HG03520 (cell line): ENCODE data around the gene HTRA1.

Experiments used
- ATAC-seq: cut with Tn5 transposase; IDR thresholded peaks from one replicate; pipeline ENCODE4 v1.9.1; 2021; ENCODE audit warnings: mild to moderate bottlenecking, moderate library complexity; ENCODE audit not compliant: unreplicated experiment

Gene HTRA1

GRCh38 chr10:122514045-122514840 lies 52.9 kb downstream of the HTRA1 start:
- no peak for ATAC-seq

- no peak for ATAC-seq
Measured at GRCh38 chr10:122515022-122515424, 53.7 kb downstream of the HTRA1 start.

- peak; percentile 75 for ATAC-seq
Measured at GRCh38 chr10:122515588-122516231, 54.4 kb downstream of the HTRA1 start.

GRCh38 chr10:122516734-122517133 lies 55.4 kb downstream of the HTRA1 start:
- no peak for ATAC-seq

GRCh38 chr10:122519144-122519543 lies 57.8 kb downstream of the HTRA1 start:
- ATAC-seq, result no peak

- ATAC-seq, result no peak
Measured at GRCh38 chr10:122519873-122520272, 58.5 kb downstream of the HTRA1 start.

- no peak for ATAC-seq
Measured at GRCh38 chr10:122521011-122521410, 59.7 kb downstream of the HTRA1 start.

GRCh38 chr10:122524811-122525210 lies 63.5 kb downstream of the HTRA1 start:
- ATAC-seq, result no peak

- no peak for ATAC-seq
Measured at GRCh38 chr10:122525788-122526187, 64.4 kb downstream of the HTRA1 start.

- no peak for ATAC-seq
Measured at GRCh38 chr10:122526892-122527291, 65.5 kb downstream of the HTRA1 start.

GRCh38 chr10:122530177-122530576 lies 68.8 kb downstream of the HTRA1 start:
- no peak for ATAC-seq

- ATAC-seq, result no peak
Measured at GRCh38 chr10:122531261-122531660, 69.9 kb downstream of the HTRA1 start.

- ATAC-seq, result no peak
Measured at GRCh38 chr10:122531939-122532338, 70.6 kb downstream of the HTRA1 start.

- no peak for ATAC-seq
Measured at GRCh38 chr10:122532601-122533296, 71.4 kb downstream of the HTRA1 start.

GRCh38 chr10:122537545-122537944 lies 76.2 kb downstream of the HTRA1 start:
- no peak for ATAC-seq

GRCh38 chr10:122541541-122542002 lies 80.2 kb downstream of the HTRA1 start:
- no peak for ATAC-seq

GRCh38 chr10:122543676-122544445 lies 82.5 kb downstream of the HTRA1 start:
- no peak for ATAC-seq

GRCh38 chr10:122544493-122544892 lies 83.1 kb downstream of the HTRA1 start:
- ATAC-seq, result no peak

GRCh38 chr10:122546242-122546641 lies 84.9 kb downstream of the HTRA1 start:
- no peak for ATAC-seq

- no peak for ATAC-seq
Measured at GRCh38 chr10:122548407-122549085, 87.2 kb downstream of the HTRA1 start.
